ENCODE data around the gene ALDOB. TPM values are rescaled to one million over a fixed set of nuclear protein-coding genes. Genes with fewer than 3 reads are reported as not detected.

Gene ALDOB
- total RNA-seq (2014; rRNA removed; shearing (Covaris generic)): not detected in 2 replicates

- Histone ChIP-seq H3K9me3 (replicated peaks) (no peaks in the 10 kb centered on the region), H3K36me3 (no peaks in the 10 kb centered on the region), H3K4me3 (no peak within 1 kb of the TSS), H3K27ac (no peak within 1 kb of the TSS), H3K4me1 (replicated peaks) (no peaks in the 10 kb centered on the region), H3K27me3 (replicated peaks) (peaks cover 25% of the 10 kb centered on the region)
- DNase-seq (ENCODE audit: low read depth in 1 of 2, low spot score in 2 of 2): no peak
These were observed at the start of gene ALDOB for GRCh38 chr9:101435601-101436079. ALDOB (minus strand) TSS chr9:101435774; CDS start chr9:101430887, 4,887 bp downstream.

- Histone ChIP-seq H3K27me3 (replicated peaks) (no peaks in the 10 kb centered on the region), H3K27ac (no peak overlapping the region), H3K36me3 (peaks cover 8% of the 10 kb centered on the region; the same call in 1 of the 2 replicates), H3K4me3 (no peak overlapping the region), H3K9me3 (replicated peaks) (no peaks in the 10 kb centered on the region), H3K4me1 (replicated peaks) (peaks cover 30% of the 10 kb centered on the region)
- DNase-seq (ENCODE audit: low read depth in 1 of 2, low spot score in 2 of 2): no peak
These were observed 48.5 kb upstream of the ALDOB start for GRCh38 chr9:101484046-101484445.

GRCh38 chr9:101481261-101481660 is 45.7 kb upstream of the ALDOB start:
- no peak overlapping the region for H3K27ac ChIP-seq
- peaks cover 10% of the 10 kb centered on the region for H3K36me3 ChIP-seq
- H3K4me3 ChIP-seq: no peak overlapping the region
- DNase-seq (ENCODE audit: low read depth in 1 of 2, low spot score in 2 of 2): no peak
- no peaks in the 10 kb centered on the region for H3K9me3 ChIP-seq (replicated peaks)
- H3K27me3 ChIP-seq (replicated peaks): no peaks in the 10 kb centered on the region
- peaks cover 33% of the 10 kb centered on the region for H3K4me1 ChIP-seq (replicated peaks)

GRCh38 chr9:101480386-101480785 is 44.8 kb upstream of the ALDOB start:
- Histone ChIP-seq H3K4me1 (replicated peaks) (peaks cover 29% of the 10 kb centered on the region), H3K36me3 (peaks cover 13% of the 10 kb centered on the region), H3K4me3 (no peak overlapping the region), H3K27me3 (replicated peaks) (no peaks in the 10 kb centered on the region), H3K9me3 (replicated peaks) (no peaks in the 10 kb centered on the region), H3K27ac (no peak overlapping the region)
- no peak for DNase-seq (ENCODE audit: low read depth in 1 of 2, low spot score in 2 of 2)

GRCh38 chr9:101479338-101480030 is 43.9 kb upstream of the ALDOB start:
- Histone ChIP-seq H3K9me3 (replicated peaks) (no peaks in the 10 kb centered on the region), H3K36me3 (peaks cover 17% of the 10 kb centered on the region), H3K4me3 (no peak overlapping the region), H3K27ac (no peak overlapping the region), H3K27me3 (replicated peaks) (no peaks in the 10 kb centered on the region), H3K4me1 (replicated peaks) (peaks cover 29% of the 10 kb centered on the region)
- DNase-seq (ENCODE audit: low read depth in 1 of 2, low spot score in 2 of 2): no peak

GRCh38 chr9:101478906-101479305 is 43.3 kb upstream of the ALDOB start:
- peaks cover 23% of the 10 kb centered on the region for H3K36me3 ChIP-seq
- H3K4me1 ChIP-seq (replicated peaks): peaks cover 29% of the 10 kb centered on the region
- no peaks in the 10 kb centered on the region for H3K9me3 ChIP-seq (replicated peaks)
- no peak overlapping the region for H3K27ac ChIP-seq
- DNase-seq (ENCODE audit: low read depth in 1 of 2, low spot score in 2 of 2): no peak
- no peaks in the 10 kb centered on the region for H3K27me3 ChIP-seq (replicated peaks)
- no peak overlapping the region for H3K4me3 ChIP-seq

GRCh38 chr9:101478444-101478843 is 42.9 kb upstream of the ALDOB start:
- H3K27me3 ChIP-seq (replicated peaks): no peaks in the 10 kb centered on the region
- no peaks in the 10 kb centered on the region for H3K9me3 ChIP-seq (replicated peaks)
- DNase-seq (ENCODE audit: low read depth in 1 of 2, low spot score in 2 of 2): no peak
- H3K4me3 ChIP-seq: no peak overlapping the region
- H3K27ac ChIP-seq: no peak overlapping the region
- peaks cover 26% of the 10 kb centered on the region for H3K36me3 ChIP-seq
- H3K4me1 ChIP-seq (replicated peaks): peaks cover 29% of the 10 kb centered on the region

GRCh38 chr9:101477736-101478135 is 42.2 kb upstream of the ALDOB start:
- Histone ChIP-seq H3K27ac (no peak overlapping the region), H3K4me3 (no peak overlapping the region), H3K36me3 (peaks cover 32% of the 10 kb centered on the region), H3K27me3 (replicated peaks) (no peaks in the 10 kb centered on the region), H3K4me1 (replicated peaks) (peaks cover 29% of the 10 kb centered on the region), H3K9me3 (replicated peaks) (no peaks in the 10 kb centered on the region)
- no peak for DNase-seq (ENCODE audit: low read depth in 1 of 2, low spot score in 2 of 2)

- Histone ChIP-seq H3K27me3 (replicated peaks) (no peaks in the 10 kb centered on the region), H3K27ac (no peak overlapping the region), H3K9me3 (replicated peaks) (no peaks in the 10 kb centered on the region), H3K4me3 (no peak overlapping the region), H3K4me1 (replicated peaks) (peaks cover 29% of the 10 kb centered on the region), H3K36me3 (peaks cover 34% of the 10 kb centered on the region)
- DNase-seq (ENCODE audit: low read depth in 1 of 2, low spot score in 2 of 2): no peak
These were observed 41.6 kb upstream of the ALDOB start for GRCh38 chr9:101477214-101477613.

GRCh38 chr9:101476576-101477208 is 41.1 kb upstream of the ALDOB start:
- Histone ChIP-seq H3K4me1 (replicated peaks) (peaks cover 25% of the 10 kb centered on the region), H3K36me3 (peaks cover 39% of the 10 kb centered on the region), H3K27me3 (replicated peaks) (no peaks in the 10 kb centered on the region), H3K27ac (no peak overlapping the region), H3K4me3 (no peak overlapping the region), H3K9me3 (replicated peaks) (no peaks in the 10 kb centered on the region)
- DNase-seq (ENCODE audit: low read depth in 1 of 2, low spot score in 2 of 2): no peak

GRCh38 chr9:101472891-101473290 is 37.3 kb upstream of the ALDOB start:
- Histone ChIP-seq H3K27ac (no peak overlapping the region), H3K4me3 (no peak overlapping the region), H3K4me1 (replicated peaks) (peaks cover 16% of the 10 kb centered on the region), H3K9me3 (replicated peaks) (no peaks in the 10 kb centered on the region), H3K36me3 (peaks cover 44% of the 10 kb centered on the region), H3K27me3 (replicated peaks) (no peaks in the 10 kb centered on the region)
- no peak for DNase-seq (ENCODE audit: low read depth in 1 of 2, low spot score in 2 of 2)

- Histone ChIP-seq H3K36me3 (peaks cover 34% of the 10 kb centered on the region), H3K4me1 (replicated peaks) (no peaks in the 10 kb centered on the region), H3K9me3 (replicated peaks) (no peaks in the 10 kb centered on the region), H3K4me3 (no peak overlapping the region), H3K27me3 (replicated peaks) (no peaks in the 10 kb centered on the region), H3K27ac (no peak overlapping the region)
- no peak for DNase-seq (ENCODE audit: low read depth in 1 of 2, low spot score in 2 of 2)
These were observed 35.4 kb upstream of the ALDOB start for GRCh38 chr9:101470929-101471328.

GRCh38 chr9:101470021-101470420 is 34.4 kb upstream of the ALDOB start:
- H3K9me3 ChIP-seq (replicated peaks): no peaks in the 10 kb centered on the region
- no peak overlapping the region for H3K27ac ChIP-seq
- H3K4me3 ChIP-seq: no peak overlapping the region
- H3K4me1 ChIP-seq (replicated peaks): peaks cover 5% of the 10 kb centered on the region
- H3K27me3 ChIP-seq (replicated peaks): no peaks in the 10 kb centered on the region
- H3K36me3 ChIP-seq: peaks cover 28% of the 10 kb centered on the region
- DNase-seq (ENCODE audit: low read depth in 1 of 2, low spot score in 2 of 2): no peak

- no peak for DNase-seq (ENCODE audit: low read depth in 1 of 2, low spot score in 2 of 2)
These were observed 33.5 kb upstream of the ALDOB start for GRCh38 chr9:101469026-101469425.

More at GRCh38 chr9:101469026-101469425, 33.5 kb upstream of the ALDOB start:
- H3K27ac ChIP-seq: no peak overlapping the region
- no peak overlapping the region for H3K4me3 ChIP-seq
- H3K27me3 ChIP-seq (replicated peaks): no peaks in the 10 kb centered on the region
- H3K36me3 ChIP-seq: peaks cover 22% of the 10 kb centered on the region
- no peaks in the 10 kb centered on the region for H3K9me3 ChIP-seq (replicated peaks)
- peaks cover 10% of the 10 kb centered on the region for H3K4me1 ChIP-seq (replicated peaks)

All from SJSA1 (cell line).